HG03025 (cell line): ENCODE results near the gene RAPGEF1.
"Not testable (repeated sequence)": the region's sequence is repeated elsewhere in the genome, so short reads cannot be mapped to it uniquely, and the experiment has no call there.

ENCODE experiments used
- ATAC-seq: cut with Tn5 transposase; IDR thresholded peaks from one replicate; pipeline ENCODE4 v1.9.1; 2021; ENCODE audit warnings: mild to moderate bottlenecking, moderate library complexity; ENCODE audit not compliant: unreplicated experiment, low FRiP score

Gene RAPGEF1

DNA sequence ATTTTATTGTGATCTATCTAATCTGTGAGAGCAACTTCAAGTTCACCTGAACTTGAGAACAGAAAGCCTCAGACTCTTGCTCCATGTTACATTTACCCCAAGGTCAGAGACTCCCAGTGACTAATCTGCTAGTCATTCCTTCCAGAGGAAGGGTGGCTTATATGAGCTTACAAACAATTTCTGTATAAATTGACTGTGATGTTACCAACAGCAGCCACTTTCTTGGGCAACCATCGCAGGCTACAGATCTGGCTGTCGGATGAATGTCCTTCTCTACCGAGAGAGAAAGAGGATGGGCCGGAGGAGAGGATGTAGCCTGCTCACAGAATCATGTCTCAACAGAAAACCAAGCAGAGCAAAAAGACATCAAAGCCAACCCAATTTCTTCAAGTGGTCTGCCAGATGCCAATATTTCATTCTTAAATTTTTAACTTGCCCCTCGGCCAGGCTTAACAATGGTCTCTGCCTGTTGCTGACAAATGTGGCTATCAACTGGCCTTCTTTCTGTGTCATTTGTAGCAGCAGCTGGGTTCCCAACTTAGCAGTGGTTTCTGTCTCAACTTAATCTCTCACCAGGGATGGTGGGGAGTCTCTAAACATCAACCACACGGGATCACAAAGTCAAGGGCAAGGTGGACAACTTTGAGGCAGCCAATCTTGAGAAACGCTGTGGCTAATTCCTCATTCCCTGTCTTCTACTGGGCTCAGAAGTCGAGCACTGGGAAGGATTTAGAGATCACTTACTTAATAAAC, 81.3 kb downstream of the RAPGEF1 start:
- ATAC-seq = no peak

DNA sequence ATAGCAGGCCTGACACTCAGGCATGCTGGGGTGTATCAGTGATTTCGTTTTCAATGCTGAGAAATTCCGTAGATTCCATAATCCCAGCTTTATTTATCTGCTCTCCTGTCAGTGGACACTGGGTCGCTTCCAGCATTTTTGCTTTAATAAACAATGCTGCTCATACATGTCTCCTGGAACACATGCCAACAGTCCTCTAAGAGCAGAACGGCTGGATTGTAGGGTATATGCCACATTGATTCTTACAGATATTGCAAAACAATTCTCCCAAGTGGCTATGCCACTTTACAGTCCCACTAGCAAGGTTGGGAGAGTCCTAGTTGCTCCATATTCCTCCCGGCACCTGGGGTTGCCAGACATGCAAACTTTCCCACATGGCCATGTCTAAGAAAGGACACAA, 81.9 kb downstream of the RAPGEF1 start:
- no peak for ATAC-seq

DNA sequence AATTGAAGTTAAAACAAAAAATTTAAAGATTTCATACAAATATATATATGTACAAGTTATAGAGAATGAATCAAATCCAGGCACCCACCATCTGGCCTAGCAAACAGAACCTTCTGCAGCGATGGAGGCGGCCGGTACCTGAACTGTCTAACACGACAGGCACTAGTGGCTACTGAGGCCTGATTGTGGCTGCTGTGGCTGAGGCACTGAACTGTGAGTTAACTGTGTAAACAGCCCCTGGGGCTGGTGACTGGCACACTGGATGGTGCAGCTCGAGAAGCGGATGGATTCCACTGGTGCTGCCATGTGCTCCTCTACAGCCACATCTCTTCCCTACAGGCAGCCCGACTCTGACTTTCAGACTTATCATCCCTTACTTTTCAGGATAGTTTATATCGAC, 82.4 kb downstream of the RAPGEF1 start:
- ATAC-seq = no peak

DNA sequence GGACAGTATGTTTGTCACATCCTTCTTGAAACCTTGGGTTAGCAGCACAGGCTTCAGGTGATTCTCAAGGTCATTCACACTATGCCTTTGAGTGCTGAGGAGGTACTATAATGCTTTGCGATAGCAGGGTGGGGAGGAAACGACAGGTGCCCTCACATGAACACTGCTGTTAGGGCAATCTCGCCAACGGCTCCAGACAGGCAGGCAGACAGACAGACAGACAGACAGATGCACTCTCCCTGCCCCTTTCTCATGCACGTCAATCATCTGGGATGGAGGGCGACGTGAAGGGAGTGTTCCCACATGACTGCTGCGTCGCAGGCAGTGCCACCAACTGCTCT, 82.9 kb downstream of the RAPGEF1 start:
- ATAC-seq = no peak

DNA sequence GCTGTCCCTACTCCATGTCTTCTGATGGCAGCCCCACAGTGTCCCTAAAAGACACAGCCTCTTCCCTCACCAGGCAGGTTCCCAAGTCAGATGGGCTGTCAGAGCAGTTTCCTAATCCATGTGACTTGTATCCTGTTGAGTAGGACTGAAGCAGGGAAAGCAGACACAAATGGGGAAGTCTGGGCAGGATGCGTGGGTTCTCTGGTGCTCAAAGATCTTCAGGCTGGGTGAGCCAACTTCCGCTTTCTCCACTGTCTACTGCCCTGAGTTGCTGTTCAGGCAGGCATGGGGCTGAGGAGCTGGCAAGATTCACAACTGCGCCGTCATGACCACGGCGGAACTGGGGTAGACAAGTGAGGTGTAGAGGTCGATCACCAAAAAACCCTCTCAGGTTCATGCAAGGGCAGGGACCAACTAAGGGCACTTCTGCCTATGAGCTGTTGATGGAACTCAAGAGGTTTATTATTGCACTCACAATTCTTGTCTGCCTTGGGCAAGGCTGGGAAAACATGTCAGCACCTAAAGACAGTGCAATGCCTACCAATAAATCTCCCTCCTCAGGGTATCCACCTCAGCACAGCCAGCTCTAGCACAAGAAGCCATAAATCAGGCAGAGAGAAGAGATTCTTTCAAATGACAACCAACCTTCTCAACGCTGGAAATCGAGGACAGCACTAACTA, 83.4 kb downstream of the RAPGEF1 start:
- ATAC-seq = no peak

DNA sequence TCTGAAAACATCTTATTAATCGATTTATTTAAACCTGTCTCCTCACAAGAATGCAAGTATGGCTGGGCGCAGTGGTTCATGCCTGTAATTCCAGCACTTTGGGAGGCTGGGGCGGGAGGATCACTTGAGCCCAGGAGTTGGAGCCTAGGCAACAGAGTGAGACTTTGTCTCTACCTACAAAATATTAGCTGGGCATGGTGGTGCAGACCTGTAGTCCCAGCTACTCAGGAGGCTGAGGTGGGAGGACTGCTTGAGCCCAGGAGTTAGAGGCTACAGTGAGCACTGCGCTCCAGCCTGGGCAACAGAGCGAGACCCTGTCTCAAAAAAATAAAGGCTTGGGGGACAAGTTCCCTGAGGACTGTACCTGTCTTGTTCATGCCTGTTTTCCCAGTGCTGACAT, 85.5 kb downstream of the RAPGEF1 start:
- not testable (repeated sequence) for ATAC-seq

DNA sequence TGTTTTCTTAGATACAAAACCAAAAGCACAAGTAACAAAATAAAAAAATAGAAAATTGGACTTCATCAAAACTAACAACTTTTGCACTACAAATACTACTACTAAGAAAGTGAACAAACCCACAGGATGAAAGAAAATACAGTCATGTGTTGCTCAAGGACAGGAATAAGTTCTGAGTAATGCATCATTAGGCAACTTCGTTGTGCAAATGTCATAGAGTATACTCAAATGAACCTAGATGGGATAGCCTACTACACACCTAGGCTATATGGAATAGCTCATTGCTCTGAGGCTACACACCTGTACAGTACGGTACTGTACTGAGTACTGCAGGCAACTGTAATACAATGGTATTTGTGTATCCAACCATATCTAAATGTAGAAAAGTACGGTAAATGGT, 88.3 kb downstream of the RAPGEF1 start:
- ATAC-seq = no peak

DNA sequence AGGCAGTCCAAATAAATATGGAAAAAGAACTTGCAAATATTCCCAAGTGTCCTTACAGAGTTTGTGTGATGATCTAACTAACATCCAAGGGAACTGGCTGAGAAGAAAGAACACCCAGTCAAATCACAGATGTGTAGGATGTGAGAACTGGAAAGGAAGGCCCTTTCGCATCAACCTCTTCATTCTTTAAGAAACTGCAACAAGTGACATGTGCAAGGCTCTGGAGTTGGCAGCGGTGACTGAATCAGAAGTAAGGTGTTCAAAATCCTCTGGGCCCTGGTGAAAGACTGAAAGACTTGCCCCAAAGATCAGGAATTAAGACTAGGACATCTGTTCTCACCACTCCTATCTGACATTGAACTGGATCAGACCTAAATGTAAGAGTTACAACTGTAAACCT, 88.7 kb downstream of the RAPGEF1 start:
- ATAC-seq = no peak

DNA sequence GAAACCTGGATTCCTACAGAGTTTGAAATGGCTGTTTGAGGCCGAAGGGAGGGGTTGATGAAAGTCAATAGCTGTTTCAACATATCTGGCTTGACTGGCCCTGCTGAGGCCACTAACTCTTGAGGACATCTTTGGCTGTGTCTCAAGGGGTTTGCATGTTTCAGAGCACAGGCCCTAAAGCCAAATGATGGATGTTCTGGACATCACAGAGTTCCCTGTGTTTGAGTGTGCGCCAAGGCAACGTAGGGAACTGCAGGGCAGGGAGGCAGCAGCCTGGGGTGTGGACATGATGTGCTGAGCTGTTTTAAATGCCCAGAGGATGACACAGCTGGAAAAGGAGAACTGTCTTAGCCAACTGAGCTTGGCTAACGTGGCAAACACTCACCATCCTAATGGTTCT, 89.6 kb downstream of the RAPGEF1 start:
- no peak for ATAC-seq

DNA sequence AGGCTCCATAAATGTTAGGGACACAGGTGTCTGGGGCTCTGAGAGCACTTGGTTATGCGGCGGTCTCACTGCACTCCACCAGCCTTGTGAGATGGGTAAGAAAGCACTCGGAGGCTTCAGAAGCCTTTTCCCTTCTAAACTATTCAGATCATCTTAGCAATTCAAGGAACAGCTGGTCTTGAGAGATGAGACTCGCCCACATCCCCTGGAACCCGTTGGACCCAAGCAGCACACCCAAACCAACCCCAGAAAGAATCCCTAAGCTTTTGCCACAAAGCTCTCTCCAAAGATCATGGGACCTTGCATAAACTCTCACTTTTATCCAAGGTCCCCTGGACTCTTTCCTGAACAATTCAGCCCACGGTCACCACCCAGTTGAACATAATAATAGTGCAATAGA, 90.2 kb downstream of the RAPGEF1 start:
- no peak for ATAC-seq

DNA sequence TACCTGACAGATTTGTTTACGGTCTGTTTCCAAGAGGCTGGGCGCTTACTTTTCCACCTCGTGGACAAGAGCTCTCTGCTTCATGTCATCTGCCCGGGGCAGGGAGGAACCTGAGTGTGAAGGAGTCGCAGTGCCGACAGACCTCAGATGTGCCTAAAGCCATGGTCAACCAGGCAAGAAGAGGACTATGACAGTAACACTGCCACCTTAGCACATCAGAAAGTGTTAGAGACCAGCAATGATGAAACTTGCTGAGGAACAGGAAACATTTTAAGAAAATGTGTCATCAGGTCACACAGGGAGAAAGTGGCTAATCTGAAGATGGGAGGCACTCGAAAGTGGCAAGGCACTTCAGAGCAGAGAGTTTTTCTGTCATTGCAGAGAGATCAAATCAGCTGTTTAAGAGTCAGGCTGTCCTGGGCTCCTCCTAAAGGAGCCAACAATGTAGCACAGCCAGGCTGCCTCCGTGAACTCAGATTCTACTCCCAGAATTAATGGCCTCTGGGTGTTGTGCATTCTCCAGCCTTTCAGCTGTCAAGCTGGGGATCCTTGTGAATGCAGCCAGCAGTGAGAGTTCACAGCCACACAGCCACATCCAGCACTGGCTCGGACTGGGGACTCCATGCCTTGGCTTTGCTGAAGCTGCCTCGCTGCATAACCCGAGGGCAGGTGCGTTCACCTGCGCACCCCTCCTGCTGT, 94.6 kb downstream of the RAPGEF1 start:
- ATAC-seq = no peak

DNA sequence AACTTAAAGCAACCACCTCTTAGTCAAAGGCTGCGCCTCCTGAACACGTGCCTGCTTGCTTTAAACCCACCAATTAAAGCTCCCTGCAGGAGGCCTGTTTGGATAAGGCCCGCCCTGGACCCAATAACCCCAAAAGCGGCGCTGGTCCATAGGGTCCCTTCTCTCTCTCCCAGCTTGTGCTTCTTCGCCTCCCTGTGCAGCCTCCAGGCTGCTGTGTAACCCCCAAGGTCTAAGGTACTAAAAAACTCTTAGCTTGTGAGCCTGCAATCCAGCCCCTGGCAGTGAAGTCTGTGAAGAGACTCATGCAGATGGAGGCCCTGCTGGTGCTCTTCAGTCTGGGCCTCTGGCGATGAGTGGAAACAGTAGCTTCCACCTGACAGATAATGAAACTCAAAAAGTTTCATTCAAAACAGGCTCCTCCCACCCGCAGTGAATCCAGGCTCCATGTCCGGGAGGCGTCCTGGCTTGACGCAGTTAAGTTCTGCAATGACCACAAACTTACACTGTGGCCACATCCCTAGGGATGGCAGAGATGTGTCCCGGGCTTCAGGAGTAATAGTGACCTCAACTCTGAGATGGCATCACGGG, 97.3 kb downstream of the RAPGEF1 start:
- no peak for ATAC-seq

DNA sequence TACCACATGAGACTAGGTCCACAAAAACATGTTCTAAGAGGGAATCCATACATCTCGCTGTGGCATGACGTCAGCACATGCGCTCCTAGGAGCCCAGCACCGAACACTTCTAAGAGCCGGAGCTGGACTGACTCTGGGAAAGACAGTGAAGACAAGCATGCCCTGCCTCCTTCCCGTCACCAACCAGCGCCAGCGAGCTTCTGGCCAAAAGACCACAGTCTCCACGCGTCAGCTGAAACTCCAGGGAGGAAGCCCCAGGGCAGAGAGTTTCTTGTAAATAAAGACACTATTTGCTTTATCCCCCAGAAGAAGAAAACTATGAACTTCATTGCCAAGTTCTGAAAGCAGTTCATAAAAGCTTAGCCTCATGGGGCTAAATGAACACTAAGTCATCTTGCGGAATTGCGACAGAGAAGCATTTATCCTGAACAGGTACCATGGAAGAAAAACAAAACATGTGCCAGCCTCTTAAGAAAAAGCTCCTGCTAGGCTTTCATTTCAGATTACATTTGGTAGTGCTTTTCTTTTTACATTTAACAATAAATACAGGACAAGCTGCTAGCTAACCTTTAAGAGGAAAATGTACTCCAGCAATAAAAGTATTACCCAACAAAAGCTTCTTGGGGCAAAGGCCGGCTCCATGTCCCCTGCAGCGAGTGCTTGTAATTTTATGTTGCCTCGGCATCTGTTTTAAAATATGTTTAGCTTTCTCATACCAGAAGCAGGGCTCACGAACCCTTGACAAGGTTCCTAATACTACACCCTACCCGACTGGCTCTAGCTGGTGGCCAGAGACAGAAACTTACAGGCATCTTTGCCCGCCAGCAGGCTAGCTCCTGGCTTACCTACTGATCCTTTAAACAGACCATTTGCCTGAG, 98.0 kb downstream of the RAPGEF1 start:
- no peak for ATAC-seq

DNA sequence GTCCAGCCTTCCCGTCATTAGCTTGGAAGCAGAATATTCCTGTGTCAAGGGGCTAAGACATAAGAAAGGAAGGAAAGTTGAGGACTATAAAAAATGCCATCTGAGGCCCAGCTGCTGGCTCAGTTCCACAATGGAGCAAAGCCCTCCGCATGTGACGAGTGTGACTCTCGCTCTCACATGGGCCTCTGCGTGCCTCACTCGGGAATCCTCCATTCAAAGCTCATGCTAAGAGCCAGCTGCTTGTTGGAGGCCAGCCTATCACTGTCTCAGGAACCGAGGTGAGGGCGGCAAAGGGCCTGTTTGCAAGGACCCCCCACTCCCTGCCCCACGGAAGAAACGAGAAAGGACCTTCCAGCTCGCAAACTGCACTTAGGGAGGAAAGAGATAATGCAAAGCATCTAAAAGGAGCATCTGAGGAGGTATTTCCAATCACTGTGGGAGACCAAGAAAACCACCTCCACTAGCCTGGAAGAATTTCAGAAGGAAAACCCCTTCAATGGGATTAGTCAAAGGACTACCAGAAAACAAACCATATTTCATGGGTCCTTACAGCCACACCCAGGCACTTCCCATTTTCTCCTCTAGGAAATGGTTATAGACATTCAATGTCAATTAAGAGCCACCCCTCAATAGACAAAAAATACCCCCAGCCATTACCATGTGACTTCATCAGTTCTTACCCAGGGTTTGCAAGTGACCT, 99.3 kb downstream of the RAPGEF1 start:
- ATAC-seq = no peak

DNA sequence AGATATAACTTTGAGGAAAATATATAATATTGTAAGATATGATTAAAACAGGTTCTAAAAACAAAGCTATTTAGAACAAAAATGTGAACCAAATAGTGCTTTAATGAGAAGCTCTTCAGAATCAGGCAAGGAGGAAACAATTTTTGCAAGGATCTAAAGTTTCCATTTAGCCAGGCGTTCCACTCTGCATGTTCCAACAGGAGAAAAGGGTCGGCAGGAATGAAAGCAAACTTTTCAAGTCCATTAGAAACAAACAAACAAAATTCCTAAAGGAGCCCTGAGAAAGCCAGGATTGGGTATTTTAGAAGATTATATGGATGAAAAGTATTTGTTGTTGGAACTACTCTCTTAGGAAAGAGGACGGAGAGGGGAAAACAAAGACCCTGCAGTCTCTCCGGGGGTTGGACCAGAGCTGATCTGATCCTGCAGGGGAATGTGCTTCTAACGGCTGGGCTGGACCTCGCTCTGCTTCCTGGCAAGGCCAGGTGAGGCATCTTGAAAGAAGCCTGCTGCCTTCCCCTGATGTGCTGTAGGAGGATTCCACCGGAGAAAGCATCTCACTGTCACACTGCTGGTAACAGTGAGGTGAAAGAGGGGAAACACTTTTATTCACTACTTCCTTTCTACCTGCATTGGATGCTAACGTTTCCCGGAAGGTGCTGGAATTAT, 100.0 kb downstream of the RAPGEF1 start:
- no peak for ATAC-seq

DNA sequence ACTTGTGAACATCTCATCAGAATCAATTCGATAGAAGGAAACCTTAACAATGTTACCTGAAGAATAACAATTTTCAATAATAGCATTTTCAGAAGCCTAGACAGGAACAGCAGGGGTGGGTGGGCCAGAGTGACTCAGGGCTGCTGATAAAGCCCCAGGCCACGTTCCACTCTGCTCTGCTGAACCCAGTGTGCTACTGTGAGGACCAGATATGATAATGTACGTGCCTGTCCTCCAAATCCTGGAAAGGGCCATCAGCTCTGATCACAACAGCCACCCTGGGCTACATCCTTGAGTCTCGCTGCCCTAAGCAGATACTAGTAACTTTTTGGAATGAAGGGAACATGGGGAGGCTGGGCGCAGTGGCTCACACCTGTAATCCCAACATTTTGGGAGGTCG, 103.3 kb downstream of the RAPGEF1 start:
- no peak for ATAC-seq

DNA sequence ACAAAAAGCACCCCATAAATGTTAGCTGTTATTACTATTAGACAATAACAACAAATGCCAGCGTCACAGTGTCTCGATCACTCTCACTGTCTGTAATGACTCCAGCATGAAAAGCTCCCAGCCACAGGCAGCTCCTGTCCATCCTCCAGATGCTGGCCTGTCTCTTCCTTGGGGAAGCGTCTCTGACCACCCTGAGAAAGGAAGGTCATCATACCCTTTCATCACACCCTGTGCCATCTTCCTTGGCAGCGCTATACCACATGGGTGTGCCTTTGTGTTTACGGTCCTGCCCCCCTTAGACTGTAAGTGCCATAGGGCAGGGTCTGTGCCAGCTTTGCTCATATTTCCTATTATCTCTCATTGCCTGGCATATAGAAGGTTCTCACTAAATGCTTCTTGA, 104.0 kb downstream of the RAPGEF1 start:
- no peak for ATAC-seq

DNA sequence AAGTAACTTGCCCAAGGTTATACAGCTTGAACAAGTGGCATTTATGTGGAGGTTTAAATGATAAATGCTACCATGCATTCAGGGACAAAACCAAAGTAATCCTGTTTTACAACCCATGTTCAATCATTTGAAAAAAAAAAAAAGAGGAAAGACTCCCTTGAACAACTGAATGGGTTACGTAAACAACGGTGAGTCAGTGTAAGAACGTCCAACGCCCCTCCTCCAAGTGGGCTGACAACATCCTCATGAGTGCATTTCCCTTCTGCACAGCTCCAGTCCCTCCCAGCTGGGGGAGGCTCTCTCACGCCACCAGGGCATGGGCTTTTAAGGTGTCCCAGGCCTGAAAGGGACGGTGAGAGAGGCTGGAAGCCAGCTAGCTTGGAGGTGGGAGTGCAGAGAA, 104.6 kb downstream of the RAPGEF1 start:
- ATAC-seq = no peak

DNA sequence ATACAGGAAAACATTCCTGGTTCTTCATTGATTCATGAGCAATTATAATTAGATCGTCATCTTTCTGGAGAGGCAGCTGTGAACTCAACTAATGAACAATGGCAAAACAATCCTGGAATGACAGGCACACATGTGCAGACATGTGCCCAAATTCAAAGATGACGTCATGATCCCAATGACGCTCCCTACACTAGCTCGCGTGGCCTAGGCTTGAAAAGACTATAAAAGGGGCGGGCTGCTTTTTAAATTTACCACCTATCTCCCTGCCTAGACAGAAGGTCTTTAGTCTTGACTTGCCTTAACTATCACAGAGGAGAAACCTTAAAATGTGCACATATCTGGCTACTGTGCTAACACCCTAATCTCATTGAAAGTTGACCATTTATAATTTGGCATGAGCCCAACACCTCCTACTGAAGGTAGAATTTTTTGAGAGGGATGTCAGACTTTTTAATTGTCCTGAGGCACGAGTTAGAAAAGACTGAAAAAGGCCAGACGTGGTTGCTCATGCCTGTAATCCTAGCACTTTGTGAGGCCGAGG, 106.3 kb downstream of the RAPGEF1 start:
- ATAC-seq = no peak
